GM20000 (cell line): Measurements from ENCODE around the gene FOXA1.
A peak's percentile ranks its signal among the peaks of the same experiment; 100 is the strongest.

ENCODE experiments used
- DNase-seq: peaks from one replicate; pipeline ENCODE4 v3.0.0; 2012; ENCODE audit warnings: low spot score
- CTCF ChIP-seq: IDR thresholded peaks from 2 replicates; pipeline ENCODE4 v1.5.1; 2012; ENCODE audit warnings: mild to moderate bottlenecking, control low read depth; ENCODE audit errors: extremely low read depth, missing control alignments

The FOXA1 gene

GRCh38 chr14:37583358-37584210 lies 11.5 kb downstream of the FOXA1 start:
- no peak for TF ChIP-seq CTCF
- peak; percentile 16 for DNase-seq

- TF ChIP-seq CTCF: no peak
- DNase-seq: no peak
Observed at GRCh38 chr14:37580146-37580545, 14.9 kb downstream of the FOXA1 start.

- DNase-seq: no peak
- no peak for TF ChIP-seq CTCF
Observed at GRCh38 chr14:37579274-37579673, 15.8 kb downstream of the FOXA1 start.

GRCh38 chr14:37573356-37573755 lies 21.7 kb downstream of the FOXA1 start:
- no peak for TF ChIP-seq CTCF

GRCh38 chr14:37571391-37571790 lies 23.7 kb downstream of the FOXA1 start:
- TF ChIP-seq CTCF: no peak
- no peak for DNase-seq

More at GRCh38 chr14:37573356-37573755, 21.7 kb downstream of the FOXA1 start:
- no peak for DNase-seq

GRCh38 chr14:37569729-37570128 lies 25.3 kb downstream of the FOXA1 start:
- no peak for TF ChIP-seq CTCF
- no peak for DNase-seq

GRCh38 chr14:37566811-37567371 lies 28.2 kb downstream of the FOXA1 start:
- no peak for TF ChIP-seq CTCF
- no peak for DNase-seq
